GM19468 (cell line): ENCODE data around the gene WDR35.

ENCODE experiments used
- ATAC-seq: cut with Tn5 transposase; IDR thresholded peaks from one replicate; pipeline ENCODE4 v1.9.1; 2021; ENCODE audit warnings: mild to moderate bottlenecking, moderate library complexity, moderate number of reproducible peaks; ENCODE audit not compliant: unreplicated experiment; ENCODE audit errors: extremely low read depth

The WDR35 gene

GRCh38 chr2:19876751-19877150, 113.2 kb downstream of the WDR35 start:
- ATAC-seq: no peak

- ATAC-seq: no peak
Measured at GRCh38 chr2:19875280-19875679, 114.6 kb downstream of the WDR35 start.

DNA sequence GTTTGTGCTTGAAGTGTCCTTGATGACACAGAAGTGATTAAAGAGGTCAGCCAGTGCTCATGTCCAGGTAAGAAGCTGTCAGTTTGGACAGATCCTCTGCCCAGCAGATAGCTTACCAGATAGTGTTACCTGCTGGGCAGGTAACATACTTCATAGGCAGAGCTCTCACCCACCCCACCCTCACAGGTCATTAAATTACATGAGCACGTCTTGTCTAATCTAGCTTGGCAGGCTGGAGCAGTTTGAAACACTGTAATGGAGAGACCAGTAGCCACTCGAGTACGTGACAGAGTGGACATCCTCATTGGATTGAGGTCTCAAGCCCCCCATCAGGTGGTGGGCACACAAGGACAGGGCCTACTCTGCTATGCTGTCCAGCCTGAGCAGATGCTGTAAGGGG, 115.2 kb downstream of the WDR35 start:
- no peak for ATAC-seq

DNA sequence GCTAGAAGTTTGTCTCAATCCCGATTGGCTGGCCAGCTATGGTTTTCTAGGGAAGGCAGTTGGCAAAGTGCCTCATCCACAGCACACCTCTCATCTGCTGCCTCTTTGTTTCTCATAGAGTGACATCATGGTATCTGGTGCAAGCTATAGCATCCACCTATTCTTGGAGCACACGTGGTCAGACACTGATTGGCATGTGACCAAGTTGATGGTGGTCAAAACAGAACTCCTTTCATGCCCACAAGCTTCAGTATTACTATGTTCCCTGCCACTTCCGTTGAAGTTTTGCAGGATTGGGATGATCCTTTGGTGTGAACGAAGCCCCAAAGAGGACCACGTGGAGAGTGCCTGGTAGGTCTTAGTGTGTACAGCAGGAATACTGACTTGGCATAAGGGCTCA, 116.9 kb downstream of the WDR35 start:
- ATAC-seq: no peak

GRCh38 chr2:19872302-19872701, 117.6 kb downstream of the WDR35 start:
- ATAC-seq: no peak

- ATAC-seq: no peak
Measured at GRCh38 chr2:19871836-19872235, 118.1 kb downstream of the WDR35 start.

- ATAC-seq: no peak
Measured at GRCh38 chr2:19870792-19871191, 119.1 kb downstream of the WDR35 start.

GRCh38 chr2:19868701-19869580, 121.0 kb downstream of the WDR35 start:
- ATAC-seq: peak; percentile 26

DNA sequence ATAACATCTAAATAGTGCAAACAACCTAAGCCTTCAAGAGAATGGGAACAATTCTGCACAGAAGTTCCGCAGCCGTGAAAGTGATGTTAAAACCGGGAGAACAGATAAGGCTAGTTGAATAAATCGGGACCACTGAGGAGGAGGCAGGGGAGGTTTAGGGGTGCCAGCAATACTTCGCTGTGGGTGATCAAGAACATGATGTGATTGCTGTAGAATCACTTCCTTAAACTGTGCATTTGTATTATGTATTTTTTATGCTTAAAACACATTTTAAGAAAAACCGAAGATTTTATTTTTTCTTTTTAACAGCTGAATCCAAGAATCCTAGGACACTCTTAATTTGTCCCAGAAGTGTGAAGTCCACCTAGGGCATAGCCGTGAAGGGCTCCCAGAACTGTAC, 121.7 kb downstream of the WDR35 start:
- no peak for ATAC-seq

GRCh38 chr2:19866771-19867170, 123.1 kb downstream of the WDR35 start:
- ATAC-seq: peak; percentile 30

- no peak for ATAC-seq
Measured at GRCh38 chr2:19865151-19865550, 124.8 kb downstream of the WDR35 start.

- ATAC-seq: no peak
Measured at GRCh38 chr2:19864381-19864780, 125.5 kb downstream of the WDR35 start.

GRCh38 chr2:19863303-19864041, 126.4 kb downstream of the WDR35 start:
- ATAC-seq: peak; percentile 33

GRCh38 chr2:19861813-19862212, 128.1 kb downstream of the WDR35 start:
- ATAC-seq: no peak
